NOMO-1 (cell line): ENCODE measurements around the gene SCMH1.
"Not testable (repeated sequence)": the region's sequence is repeated elsewhere in the genome, so short reads cannot be mapped to it uniquely, and the experiment has no call there.

Source experiments
- DNase-seq, 2 experiments: peaks; one replicate each; lab custom pipeline; 2025; ENCODE audit not compliant: unreplicated experiment in 2 of 2; lab: John Stamatoyannopoulos, UW

The SCMH1 gene

GRCh38 chr1:41158966-41159365, 83.1 kb downstream of the SCMH1 start:
- no peak for DNase-seq

GRCh38 chr1:41158147-41158875, 83.8 kb downstream of the SCMH1 start:
- DNase-seq, result no peak

GRCh38 chr1:41155105-41155504, 87.0 kb downstream of the SCMH1 start:
- DNase-seq, result no peak

GRCh38 chr1:41153750-41154274, 88.3 kb downstream of the SCMH1 start:
- no peak for DNase-seq

- no peak for DNase-seq
These were observed 89.5 kb downstream of the SCMH1 start for GRCh38 chr1:41152622-41153044.

GRCh38 chr1:41151846-41152245, 90.3 kb downstream of the SCMH1 start:
- DNase-seq, result no peak

- no peak for DNase-seq
These were observed 92.5 kb downstream of the SCMH1 start for GRCh38 chr1:41149570-41149969.

- no peak for DNase-seq
These were observed 97.8 kb downstream of the SCMH1 start for GRCh38 chr1:41144285-41144684.

GRCh38 chr1:41138549-41138948, 103.6 kb downstream of the SCMH1 start:
- DNase-seq, result no peak

- no peak for DNase-seq
These were observed 106.7 kb downstream of the SCMH1 start for GRCh38 chr1:41135196-41135947.

- not testable (repeated sequence) for DNase-seq
These were observed 107.8 kb downstream of the SCMH1 start for GRCh38 chr1:41134325-41134724.

GRCh38 chr1:41122851-41123518, 119.1 kb downstream of the SCMH1 start:
- no peak for DNase-seq

- DNase-seq, result no peak
These were observed 120.0 kb downstream of the SCMH1 start for GRCh38 chr1:41122148-41122547.

GRCh38 chr1:41118645-41119044, 123.5 kb downstream of the SCMH1 start:
- no peak for DNase-seq

GRCh38 chr1:41117241-41117640, 124.9 kb downstream of the SCMH1 start:
- not testable (repeated sequence) for DNase-seq

GRCh38 chr1:41110736-41111135, 131.4 kb downstream of the SCMH1 start:
- DNase-seq, result no peak

- DNase-seq, result no peak
These were observed 131.8 kb downstream of the SCMH1 start for GRCh38 chr1:41110286-41110685.

GRCh38 chr1:41109310-41110197, 132.6 kb downstream of the SCMH1 start:
- DNase-seq, result peak; percentile 24 to 55

GRCh38 chr1:41108696-41109275, 133.3 kb downstream of the SCMH1 start:
- no peak for DNase-seq

GRCh38 chr1:41103766-41104165, 138.3 kb downstream of the SCMH1 start:
- peak in 1 of 2 experiments; percentile 25 for DNase-seq
